Mucosa of rectum (tissue), 2 donors: Measurements from ENCODE around the gene TTLL5.

Experiments
- H3K27ac ChIP-seq, 2 donors: one replicate each; pipeline ENCODE4 v1.7.0; 2013; ENCODE audit warnings: inconsistent platforms in 2 of 2, low read depth in 2 of 2, low read length in 2 of 2
- H3K27me3 ChIP-seq, 2 donors: one replicate each; pipeline ENCODE4 v1.7.0; 2013; ENCODE audit warnings: low read length in 2 of 2; ENCODE audit not compliant: control insufficient read depth in 2 of 2, insufficient read depth in 2 of 2
- H3K36me3 ChIP-seq, 2 donors: one replicate each; pipeline ENCODE4 v1.7.0; 2013; ENCODE audit warnings: low read length in 2 of 2; ENCODE audit not compliant: control insufficient read depth in 2 of 2, insufficient read depth in 2 of 2
- H3K4me1 ChIP-seq, 2 donors: one replicate each; pipeline ENCODE4 v1.7.0; 2013; ENCODE audit warnings: low read length in 2 of 2, mild to moderate bottlenecking in 1 of 2; ENCODE audit not compliant: control insufficient read depth in 2 of 2, insufficient read depth in 2 of 2
- H3K4me3 ChIP-seq, 2 donors: one replicate each; pipeline ENCODE4 v1.7.0; 2013; ENCODE audit warnings: low read length in 2 of 2
- H3K9ac ChIP-seq, 2 donors: one replicate each; pipeline ENCODE4 v1.7.0; 2013; ENCODE audit warnings: low read length in 2 of 2, low read depth in 1 of 2, mild to moderate bottlenecking in 1 of 2
- H3K9me3 ChIP-seq, 2 donors: one replicate each; pipeline ENCODE4 v1.7.0; 2013; ENCODE audit warnings: low read length in 2 of 2; ENCODE audit not compliant: control insufficient read depth in 2 of 2
- donor health status: healthy.
- donor health status: Normal muscosa, but diverticular disease.

Gene TTLL5

GRCh38 chr14:75825147-75825592 lies 164.1 kb downstream of the TTLL5 start:
- Histone ChIP-seq H3K4me1 (peaks cover 15 to 25% of the 10 kb centered on the region in 2 donors), H3K27me3 (no peaks in the 10 kb centered on the region), H3K27ac (no peak overlapping the region), H3K36me3 (peaks cover 0 to under 1% of the 10 kb centered on the region in 2 donors), H3K9ac (no peak overlapping the region), H3K9me3 (no peaks in the 10 kb centered on the region), H3K4me3 (no peak overlapping the region)

GRCh38 chr14:75826599-75826998 lies 165.6 kb downstream of the TTLL5 start:
- Histone ChIP-seq H3K36me3 (no peaks in the 10 kb centered on the region), H3K4me1 (peaks cover 13 to 24% of the 10 kb centered on the region in 2 donors), H3K9me3 (no peaks in the 10 kb centered on the region), H3K9ac (no peak overlapping the region), H3K27me3 (no peaks in the 10 kb centered on the region), H3K27ac (no peak overlapping the region), H3K4me3 (no peak overlapping the region)

GRCh38 chr14:75827331-75827730 lies 166.3 kb downstream of the TTLL5 start:
- Histone ChIP-seq H3K9ac (no peak overlapping the region), H3K4me1 (peaks cover 8 to 25% of the 10 kb centered on the region in 2 donors), H3K27ac (no peak overlapping the region)

GRCh38 chr14:75829316-75829715 lies 168.3 kb downstream of the TTLL5 start:
- Histone ChIP-seq H3K9ac (no peak overlapping the region), H3K27ac (no peak overlapping the region), H3K4me3 (no peak overlapping the region), H3K36me3 (no peaks in the 10 kb centered on the region), H3K4me1 (peaks cover 3 to 21% of the 10 kb centered on the region in 2 donors), H3K9me3 (no peaks in the 10 kb centered on the region), H3K27me3 (no peaks in the 10 kb centered on the region)

More at GRCh38 chr14:75827331-75827730, 166.3 kb downstream of the TTLL5 start:
- Histone ChIP-seq H3K4me3 (no peak overlapping the region), H3K36me3 (no peaks in the 10 kb centered on the region), H3K27me3 (no peaks in the 10 kb centered on the region), H3K9me3 (no peaks in the 10 kb centered on the region)

- H3K4me3 ChIP-seq: peak overlapping the region in 1 of 2 donors; percentile 38
- H3K27ac ChIP-seq: peak overlapping the region; percentile 53 to 60
- no peaks in the 10 kb centered on the region for H3K36me3 ChIP-seq
- no peaks in the 10 kb centered on the region for H3K9me3 ChIP-seq
- H3K27me3 ChIP-seq: no peaks in the 10 kb centered on the region
- H3K9ac ChIP-seq: peak overlapping the region in 1 of 2 donors; percentile 18
- H3K4me1 ChIP-seq: peaks cover 0 to 15% of the 10 kb centered on the region in 2 donors
These were observed 170.4 kb downstream of the TTLL5 start for GRCh38 chr14:75831455-75831854.

GRCh38 chr14:75831952-75832351 lies 170.9 kb downstream of the TTLL5 start:
- H3K4me1 ChIP-seq: peaks cover 0 to 15% of the 10 kb centered on the region in 2 donors
- H3K9me3 ChIP-seq: no peaks in the 10 kb centered on the region
- no peaks in the 10 kb centered on the region for H3K27me3 ChIP-seq
- H3K4me3 ChIP-seq: peak overlapping the region in 1 of 2 donors; percentile 38
- peak overlapping the region in 1 of 2 donors; percentile 18 for H3K9ac ChIP-seq
- peaks cover 0 to 4% of the 10 kb centered on the region in 2 donors for H3K36me3 ChIP-seq
- H3K27ac ChIP-seq: peak overlapping the region; percentile 53 to 60

GRCh38 chr14:75832621-75833297 lies 171.7 kb downstream of the TTLL5 start:
- H3K9me3 ChIP-seq: no peaks in the 10 kb centered on the region
- H3K27me3 ChIP-seq: no peaks in the 10 kb centered on the region
- no peak overlapping the region for H3K9ac ChIP-seq
- H3K4me3 ChIP-seq: no peak overlapping the region
- peak overlapping the region; percentile 1 to 60 for H3K27ac ChIP-seq
- peaks cover 0 to 4% of the 10 kb centered on the region in 2 donors for H3K36me3 ChIP-seq
- peaks cover 0 to 15% of the 10 kb centered on the region in 2 donors for H3K4me1 ChIP-seq

GRCh38 chr14:75833326-75834020 lies 172.4 kb downstream of the TTLL5 start:
- no peak overlapping the region for H3K9ac ChIP-seq
- H3K27ac ChIP-seq: peak overlapping the region in 1 of 2 donors; percentile 1
- H3K27me3 ChIP-seq: no peaks in the 10 kb centered on the region
- peaks cover 0 to 4% of the 10 kb centered on the region in 2 donors for H3K36me3 ChIP-seq
- peaks cover 0 to 15% of the 10 kb centered on the region in 2 donors for H3K4me1 ChIP-seq
- no peaks in the 10 kb centered on the region for H3K9me3 ChIP-seq
- H3K4me3 ChIP-seq: no peak overlapping the region

GRCh38 chr14:75835156-75835725 lies 174.2 kb downstream of the TTLL5 start:
- Histone ChIP-seq H3K36me3 (peaks cover 0 to 4% of the 10 kb centered on the region in 2 donors), H3K9ac (no peak overlapping the region), H3K4me3 (no peak overlapping the region)

GRCh38 chr14:75835737-75836136 lies 174.7 kb downstream of the TTLL5 start:
- Histone ChIP-seq H3K9me3 (no peaks in the 10 kb centered on the region), H3K4me1 (peaks cover 0 to 15% of the 10 kb centered on the region in 2 donors), H3K9ac (no peak overlapping the region), H3K36me3 (peaks cover 0 to 4% of the 10 kb centered on the region in 2 donors), H3K27me3 (no peaks in the 10 kb centered on the region), H3K27ac (no peak overlapping the region), H3K4me3 (no peak overlapping the region)

More at GRCh38 chr14:75835156-75835725, 174.2 kb downstream of the TTLL5 start:
- H3K9me3 ChIP-seq: no peaks in the 10 kb centered on the region
- H3K27ac ChIP-seq: no peak overlapping the region
- peaks cover 0 to 15% of the 10 kb centered on the region in 2 donors for H3K4me1 ChIP-seq
- H3K27me3 ChIP-seq: no peaks in the 10 kb centered on the region
